SK-N-SH treated with all-trans-retinoic acid at 6 μM for 48 hours (cell line): ENCODE data around the gene ARHGEF1.

Experiments used
- ESRRG ChIP-seq: fragments of 250-450 bp; sonication (Bioruptor Pico); IDR thresholded peaks from 2 replicates; pipeline ENCODE4 v1.6.1; 2021; ENCODE audit warnings: mild to moderate bottlenecking
- PPARA ChIP-seq: fragments of 250-450 bp; sonication (Bioruptor Pico); IDR thresholded peaks from 2 replicates; pipeline ENCODE4 v1.5.0; 2020; ENCODE audit warnings: mild to moderate bottlenecking, borderline replicate concordance
- RARB ChIP-seq: fragments of 250-450 bp; sonication (Bioruptor Pico); IDR thresholded peaks from 2 replicates; pipeline ENCODE4 v1.8.0; 2021; ENCODE audit warnings: mild to moderate bottlenecking, moderate library complexity
- ZC3H10 ChIP-seq: fragments of 250-450 bp; sonication (Bioruptor Pico); IDR thresholded peaks from 2 replicates; pipeline ENCODE4 v1.5.1; 2021; ENCODE audit warnings: mild to moderate bottlenecking, moderate library complexity
- ZFP3 ChIP-seq: fragments of 250-450 bp; sonication (Bioruptor Pico); IDR thresholded peaks from 2 replicates; pipeline ENCODE4 v1.5.0; 2020; ENCODE audit warnings: mild to moderate bottlenecking, moderate library complexity
- ZNF8 ChIP-seq: fragments of 450-650 bp; formaldehyde crosslinking; IDR thresholded peaks from 2 replicates; pipeline ENCODE4 v1.5.0; 2020; ENCODE audit warnings: mild to moderate bottlenecking, moderate library complexity

GRCh38 chr19:41935760-41936415, 52.9 kb downstream of the ARHGEF1 start:
- TF ChIP-seq ZNF8 (CRISPR knock-in tag) = no peak
- TF ChIP-seq RARB (CRISPR knock-in tag) = no peak
- TF ChIP-seq ESRRG (CRISPR knock-in tag) = no peak
- no peak for TF ChIP-seq ZC3H10 (CRISPR knock-in tag)
- no peak for TF ChIP-seq ZFP3 (CRISPR knock-in tag)
- TF ChIP-seq PPARA (CRISPR knock-in tag) = no peak
